Panc1 (cell line): ENCODE data around the gene LPGAT1. TPM values are rescaled to one million over a fixed set of nuclear protein-coding genes. Genes with fewer than 3 reads are reported as not detected.

Experiments used
- ATAC-seq: fragments of 200-7000 bp; cut with Tn5 transposase; 2 replicates; pipeline ENCODE4 v1.9.1; 2020; ENCODE audit warnings: mild to moderate bottlenecking, moderate library complexity
- BruUV-seq: library from RNA; stranded (reverse); fragments of 400-500 nt; replicated peaks from 2 replicates; lab custom pipeline; 2021; lab: Mats Ljungman, UMichigan
- CTCF ChIA-PET: fragments of 300-600 bp; sonication (Branson Sonifier 250); formaldehyde crosslinking; loops from one replicate; lab custom pipeline; 2022; ENCODE audit warnings: antibody characterized with exemption; lab: Charles Lee
- POLR2A ChIA-PET: fragments of 300-600 bp; sonication (Branson Sonifier 250); formaldehyde crosslinking; loops from one replicate; lab custom pipeline; 2022; ENCODE audit warnings: antibody characterized with exemption; lab: Charles Lee
- DNase-seq: peaks from one replicate; pipeline ENCODE4 v3.0.0-alpha.2; 2010; ENCODE audit warnings: low read depth, low spot score
- H3K27ac ChIP-seq: 2 replicates; pipeline ENCODE4 v1.5.1; 2011; ENCODE audit warnings: mild to moderate bottlenecking, low read length, inconsistent platforms
- H3K27me3 ChIP-seq: fragments of 200-500 bp; sonication (Bioruptor generic); 2 replicates; pipeline ENCODE4 v1.6.0; 2014; ENCODE audit warnings: low read length, inconsistent platforms; ENCODE audit not compliant: control insufficient read depth, insufficient read depth
- H3K36me3 ChIP-seq: fragments of 200-500 bp; sonication (Bioruptor generic); 2 replicates; pipeline ENCODE4 v1.5.1; 2014; ENCODE audit warnings: inconsistent platforms, mild to moderate bottlenecking, low read length, moderate library complexity; ENCODE audit not compliant: control insufficient read depth, insufficient read depth
- H3K4me1 ChIP-seq: 2 replicates; pipeline ENCODE4 v1.5.1; 2011; ENCODE audit warnings: inconsistent platforms, mild to moderate bottlenecking, low read length, moderate library complexity; ENCODE audit not compliant: control insufficient read depth, insufficient read depth
- H3K4me3 ChIP-seq, 2 experiments: 2 replicates each; pipeline ENCODE4 v1.5.1; 2011 to 2012; ENCODE audit warnings: low read depth in 2 of 2, low read length in 2 of 2, mild to moderate bottlenecking in 2 of 2, inconsistent platforms in 1 of 2, moderate library complexity in 1 of 2
- H3K9me3 ChIP-seq: fragments of 200-500 bp; sonication (Bioruptor generic); 2 replicates; pipeline ENCODE4 v1.5.1; 2014; ENCODE audit warnings: low read depth, mild to moderate bottlenecking, inconsistent platforms, low read length, moderate library complexity; ENCODE audit not compliant: control insufficient read depth, insufficient read depth
- CTCF ChIP-seq: fragments of 450-650 bp; IDR thresholded peaks from 2 replicates; pipeline ENCODE4 v1.5.1; 2017; ENCODE audit warnings: mild to moderate bottlenecking
- POLR2AphosphoS5 ChIP-seq: IDR thresholded peaks from 2 replicates; pipeline ENCODE4 v1.6.1; 2012; ENCODE audit warnings: mild to moderate bottlenecking, low read depth, low read length, moderate library complexity
- SIN3A ChIP-seq: IDR thresholded peaks from 2 replicates; pipeline ENCODE4 v1.6.1; 2012; ENCODE audit warnings: low read depth, mild to moderate bottlenecking, low read length, moderate library complexity, borderline replicate concordance; ENCODE audit not compliant: insufficient read depth
- TCF7L2 ChIP-seq: IDR thresholded peaks from 2 replicates; pipeline ENCODE4 v1.6.1; 2011; ENCODE audit warnings: mild to moderate bottlenecking, low read depth, low read length, inconsistent platforms
- in situ Hi-C: cut with HindIII; loops from 2 replicates; pipeline ENCODE4 v1.10.0; 2016; ENCODE audit warnings: low sequenced_read_pairs, low pct_unique_long_range_greater_than_20kb
- intact Hi-C: fragments of 100-400 bp; cut with micrococcal nuclease; formaldehyde crosslinking; loops from one replicate; pipeline ENCODE4 v1.10.0; 2022; ENCODE audit not compliant: unreplicated experiment
- total RNA-seq: library from RNA; stranded (reverse); gene quantifications from one replicate; pipeline ENCODE4 v1.2.1, GENCODE V29; 2021; ENCODE audit not compliant: unreplicated experiment
- TF ChIP-seq, protein P1 (sequence below), 2 experiments: IDR thresholded peaks; 2 replicates each; pipeline ENCODE4 v1.6.1; 2011 to 2012; ENCODE audit warnings: low read depth in 2 of 2, control low read depth in 1 of 2, low read length in 1 of 2, mild to moderate bottlenecking in 1 of 2, moderate library complexity in 1 of 2; ENCODE audit not compliant: insufficient read depth in 1 of 2

The LPGAT1 gene
- total RNA-seq, 1 experiment from 2014 or later = 85.4 TPM

GRCh38 chr1:211737115-211738035, 93.2 kb downstream of the LPGAT1 start:
- H3K9me3 ChIP-seq = no peaks in the 10 kb centered on the region
- peak overlapping the region; percentile 99 for H3K27ac ChIP-seq
- no peaks in the 10 kb centered on the region for H3K27me3 ChIP-seq
- no peaks in the 10 kb centered on the region for H3K36me3 ChIP-seq
- ChIA-PET CTCF (no interaction called here), POLR2A (no interaction called here)
- no peak overlapping the region for H3K4me3 ChIP-seq
- BruUV-seq = no TSS peak
- in situ Hi-C loops = no loop called here
- intact Hi-C loops = no loop called here
- DNase-seq (no peak), ATAC-seq (no peak)
- TF ChIP-seq, protein P1, sequence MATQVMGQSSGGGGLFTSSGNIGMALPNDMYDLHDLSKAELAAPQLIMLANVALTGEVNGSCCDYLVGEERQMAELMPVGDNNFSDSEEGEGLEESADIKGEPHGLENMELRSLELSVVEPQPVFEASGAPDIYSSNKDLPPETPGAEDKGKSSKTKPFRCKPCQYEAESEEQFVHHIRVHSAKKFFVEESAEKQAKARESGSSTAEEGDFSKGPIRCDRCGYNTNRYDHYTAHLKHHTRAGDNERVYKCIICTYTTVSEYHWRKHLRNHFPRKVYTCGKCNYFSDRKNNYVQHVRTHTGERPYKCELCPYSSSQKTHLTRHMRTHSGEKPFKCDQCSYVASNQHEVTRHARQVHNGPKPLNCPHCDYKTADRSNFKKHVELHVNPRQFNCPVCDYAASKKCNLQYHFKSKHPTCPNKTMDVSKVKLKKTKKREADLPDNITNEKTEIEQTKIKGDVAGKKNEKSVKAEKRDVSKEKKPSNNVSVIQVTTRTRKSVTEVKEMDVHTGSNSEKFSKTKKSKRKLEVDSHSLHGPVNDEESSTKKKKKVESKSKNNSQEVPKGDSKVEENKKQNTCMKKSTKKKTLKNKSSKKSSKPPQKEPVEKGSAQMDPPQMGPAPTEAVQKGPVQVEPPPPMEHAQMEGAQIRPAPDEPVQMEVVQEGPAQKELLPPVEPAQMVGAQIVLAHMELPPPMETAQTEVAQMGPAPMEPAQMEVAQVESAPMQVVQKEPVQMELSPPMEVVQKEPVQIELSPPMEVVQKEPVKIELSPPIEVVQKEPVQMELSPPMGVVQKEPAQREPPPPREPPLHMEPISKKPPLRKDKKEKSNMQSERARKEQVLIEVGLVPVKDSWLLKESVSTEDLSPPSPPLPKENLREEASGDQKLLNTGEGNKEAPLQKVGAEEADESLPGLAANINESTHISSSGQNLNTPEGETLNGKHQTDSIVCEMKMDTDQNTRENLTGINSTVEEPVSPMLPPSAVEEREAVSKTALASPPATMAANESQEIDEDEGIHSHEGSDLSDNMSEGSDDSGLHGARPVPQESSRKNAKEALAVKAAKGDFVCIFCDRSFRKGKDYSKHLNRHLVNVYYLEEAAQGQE (IDR thresholded peaks at IDR 0.05; ENCODE audit: insufficient read depth in 1 of 2, low read depth in 2 of 2, low read length in 1 of 2) = no peak
- no peak for TF ChIP-seq TCF7L2
- no peak for TF ChIP-seq POLR2AphosphoS5
- no peak for TF ChIP-seq CTCF
- TF ChIP-seq SIN3A = no peak
- H3K4me1 ChIP-seq = peaks cover 74% of the 10 kb centered on the region

DNA sequence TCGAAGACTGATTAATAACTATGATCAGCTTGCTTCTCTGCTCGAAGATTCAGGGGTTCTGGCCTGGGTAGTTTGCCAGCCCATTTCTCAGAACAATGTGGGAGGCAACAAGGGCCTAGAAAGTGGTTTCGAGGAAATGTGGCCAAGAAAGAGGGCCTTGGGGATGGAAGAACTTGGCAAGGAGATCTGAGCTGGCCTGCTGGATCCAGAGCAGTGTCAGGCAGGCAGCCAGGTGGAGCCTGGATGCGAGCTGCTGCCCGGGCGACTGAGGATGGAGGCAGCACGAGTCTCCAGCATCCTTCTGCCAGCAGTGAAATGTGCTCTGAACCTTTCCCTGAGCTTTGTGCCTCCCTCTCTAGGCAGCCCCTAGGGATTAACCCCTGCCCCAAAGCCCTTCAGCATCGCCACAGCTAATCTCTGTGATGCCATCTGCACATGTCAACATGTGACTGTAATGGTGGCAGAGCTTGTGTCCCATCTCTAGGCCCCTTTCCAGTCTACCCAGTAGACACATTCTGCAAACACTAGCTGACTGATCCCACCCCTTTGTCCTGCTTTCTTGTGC, 94.1 kb downstream of the LPGAT1 start:
- DNase-seq = no peak
- Histone ChIP-seq H3K27me3 (no peaks in the 10 kb centered on the region), H3K4me3 (no peak overlapping the region), H3K4me1 (peaks cover 72% of the 10 kb centered on the region), H3K36me3 (no peaks in the 10 kb centered on the region), H3K27ac (peak overlapping the region; percentile 99), H3K9me3 (no peaks in the 10 kb centered on the region)
- no TSS peak for BruUV-seq
- TF ChIP-seq POLR2AphosphoS5 = no peak
- TF ChIP-seq CTCF = no peak
- TF ChIP-seq TCF7L2 = no peak; the same call in 1 of the 2 replicates
- no peak for TF ChIP-seq SIN3A
- TF ChIP-seq, protein P1 (IDR thresholded peaks at IDR 0.05; ENCODE audit: insufficient read depth in 1 of 2, low read depth in 2 of 2, low read length in 1 of 2) = no peak
- intact Hi-C loops = no loop called here
- CTCF ChIA-PET = interaction anchor here (0.8 kb wide), 1 partner anchor 37 kb away, joined by 3 read pairs; no protein-coding TSS in a partner anchor
- in situ Hi-C loops = no loop called here
- POLR2A ChIA-PET = interaction anchor here (0.8 kb wide), 1 partner anchor 92 kb away, joined by 3 read pairs; no protein-coding TSS in a partner anchor
- ATAC-seq = peak; percentile 37
